Measurements from ENCODE around the gene ZNF687. TPM values are rescaled to one million over a fixed set of nuclear protein-coding genes. Genes with fewer than 3 reads are reported as not detected.

ZNF687 gene
- total RNA-seq, 4 donors from 2014 or later = 23.6 to 36.8 (median 29.7) TPM

- no peaks in the 10 kb centered on the region for H3K27me3 ChIP-seq
- H3K9me3 ChIP-seq = no peaks in the 10 kb centered on the region
- H3K4me1 ChIP-seq = peaks cover 49% of the 10 kb centered on the region
- DNase-seq (ENCODE audit: low spot score in 2 of 2) = no peak
- 84% methylated on average over 7 of the region's 7 CpGs for WGBS
- H3K27ac ChIP-seq = no peak overlapping the region
- H3K4me3 ChIP-seq = no peak overlapping the region
- H3K36me3 ChIP-seq = peaks cover 24% of the 10 kb centered on the region
- TF ChIP-seq EP300 (IDR thresholded peaks at IDR 0.05) (no peak), POLR2A (IDR thresholded peaks at IDR 0.05) (no peak), POLR2AphosphoS5 (IDR thresholded peaks at IDR 0.05) (no peak)
- TF ChIP-seq, protein P1, sequence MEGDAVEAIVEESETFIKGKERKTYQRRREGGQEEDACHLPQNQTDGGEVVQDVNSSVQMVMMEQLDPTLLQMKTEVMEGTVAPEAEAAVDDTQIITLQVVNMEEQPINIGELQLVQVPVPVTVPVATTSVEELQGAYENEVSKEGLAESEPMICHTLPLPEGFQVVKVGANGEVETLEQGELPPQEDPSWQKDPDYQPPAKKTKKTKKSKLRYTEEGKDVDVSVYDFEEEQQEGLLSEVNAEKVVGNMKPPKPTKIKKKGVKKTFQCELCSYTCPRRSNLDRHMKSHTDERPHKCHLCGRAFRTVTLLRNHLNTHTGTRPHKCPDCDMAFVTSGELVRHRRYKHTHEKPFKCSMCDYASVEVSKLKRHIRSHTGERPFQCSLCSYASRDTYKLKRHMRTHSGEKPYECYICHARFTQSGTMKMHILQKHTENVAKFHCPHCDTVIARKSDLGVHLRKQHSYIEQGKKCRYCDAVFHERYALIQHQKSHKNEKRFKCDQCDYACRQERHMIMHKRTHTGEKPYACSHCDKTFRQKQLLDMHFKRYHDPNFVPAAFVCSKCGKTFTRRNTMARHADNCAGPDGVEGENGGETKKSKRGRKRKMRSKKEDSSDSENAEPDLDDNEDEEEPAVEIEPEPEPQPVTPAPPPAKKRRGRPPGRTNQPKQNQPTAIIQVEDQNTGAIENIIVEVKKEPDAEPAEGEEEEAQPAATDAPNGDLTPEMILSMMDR (IDR thresholded peaks at IDR 0.05) = no peak
These were observed 43.1 kb downstream of the ZNF687 start for GRCh38 chr1:151325231-151325630.

DNA sequence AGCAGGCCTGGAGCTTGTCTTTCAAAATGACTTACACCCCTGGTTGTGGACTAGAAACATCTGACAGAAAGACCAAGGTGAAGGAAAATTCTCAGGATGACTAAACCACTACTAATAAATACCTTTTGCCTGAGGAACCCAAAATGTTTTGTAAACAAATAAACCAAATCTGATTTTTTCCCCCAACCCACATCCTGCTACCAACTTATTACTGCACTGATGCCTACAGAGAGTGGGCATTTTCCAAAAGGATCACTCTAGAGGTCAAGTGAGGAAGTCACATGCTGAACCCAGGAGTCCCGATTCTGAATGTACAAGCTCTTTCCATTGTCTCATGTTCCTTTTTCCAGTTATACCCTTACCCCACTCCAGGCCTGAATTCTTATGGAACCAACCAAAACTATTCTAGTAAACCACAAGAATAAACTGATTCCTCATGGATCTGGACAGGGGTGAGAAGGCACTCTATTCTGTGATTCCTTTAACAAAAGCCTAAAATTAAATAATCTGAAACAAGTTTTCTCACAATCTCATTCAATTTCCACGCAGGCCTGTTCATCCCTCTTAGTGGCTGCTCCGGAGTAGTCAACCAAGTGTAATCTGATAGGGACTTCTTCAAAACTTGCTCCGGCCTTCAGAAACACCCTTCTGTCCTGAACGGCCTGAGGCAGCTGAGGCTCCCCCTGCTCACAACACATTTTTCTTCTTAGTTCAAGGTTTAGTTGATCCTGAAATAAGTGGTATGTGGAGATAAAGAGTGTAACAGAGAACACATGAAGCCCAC, 43.7 kb downstream of the ZNF687 start:
- Histone ChIP-seq H3K4me1 (peaks cover 43% of the 10 kb centered on the region), H3K27ac (peak overlapping the region; percentile 97), H3K4me3 (peak overlapping the region; percentile 86), H3K9me3 (no peaks in the 10 kb centered on the region), H3K27me3 (no peaks in the 10 kb centered on the region), H3K36me3 (peaks cover 22% of the 10 kb centered on the region)
- TF ChIP-seq POLR2AphosphoS5 (IDR thresholded peaks at IDR 0.05) = no peak
- TF ChIP-seq, protein P1 (IDR thresholded peaks at IDR 0.05) = no peak
- WGBS = 16% methylated on average over 5 of the region's 5 CpGs
- DNase-seq (ENCODE audit: low spot score in 2 of 2) = no peak

GRCh38 chr1:151326619-151327222, 44.6 kb downstream of the ZNF687 start:
- Histone ChIP-seq H3K4me1 (peaks cover 42% of the 10 kb centered on the region), H3K4me3 (peak overlapping the region; percentile 86), H3K27me3 (no peaks in the 10 kb centered on the region), H3K27ac (peak overlapping the region; percentile 97), H3K9me3 (no peaks in the 10 kb centered on the region), H3K36me3 (peaks cover 16% of the 10 kb centered on the region)
- WGBS = under 1% methylated on average over 12 of the region's 12 CpGs
- DNase-seq (ENCODE audit: low spot score in 2 of 2) = peak in 1 of 2 donors; percentile 83
- TF ChIP-seq POLR2AphosphoS5 (IDR thresholded peaks at IDR 0.05) = no peak
- TF ChIP-seq EP300 (IDR thresholded peaks at IDR 0.05) = no peak
- TF ChIP-seq, protein P1 (IDR thresholded peaks at IDR 0.05) = no peak
- TF ChIP-seq POLR2A (IDR thresholded peaks at IDR 0.05) = no peak

DNA sequence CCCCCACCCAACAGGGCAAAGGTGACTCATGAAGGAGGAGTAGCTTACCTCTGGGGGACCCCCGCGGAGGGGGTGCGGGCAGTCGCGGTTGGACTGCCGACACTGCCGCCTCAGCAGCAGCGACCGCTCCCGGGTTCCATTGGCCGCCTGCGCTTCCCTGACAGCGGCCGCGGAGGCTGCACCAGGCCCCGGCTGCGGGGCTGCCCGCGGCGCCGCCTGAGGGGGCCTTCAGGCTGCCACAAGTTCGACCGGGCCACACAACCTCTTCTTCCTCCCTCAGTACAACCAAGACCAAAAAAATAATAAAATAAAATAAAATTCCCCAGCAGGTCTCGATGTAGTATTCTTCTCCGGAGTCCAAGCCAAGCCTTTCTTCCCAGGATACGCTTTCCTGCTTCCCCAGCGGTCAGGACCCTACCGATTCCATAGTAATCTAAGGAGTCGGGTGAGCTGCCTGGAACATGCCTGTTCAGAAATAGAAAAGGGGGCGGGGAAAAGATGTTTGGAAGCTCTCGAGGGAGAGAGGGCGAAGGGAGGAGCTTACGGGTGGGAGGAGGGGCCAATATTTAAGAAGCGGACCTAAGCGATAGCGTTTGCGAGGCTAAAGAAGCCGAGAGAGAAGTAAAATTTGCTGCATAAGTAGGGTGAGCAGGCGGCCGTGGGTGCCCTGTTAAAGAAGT, 45.3 kb downstream of the ZNF687 start, which contains the start of gene PI4KB:
TSS of gene PI4KB (minus strand) at position 194 of the 680 bp plus-strand sequence. CDS start 10,935 bp downstream, outside the sequence.
- Histone ChIP-seq H3K27me3 (no peaks in the 10 kb centered on the region), H3K27ac (peak within 1 kb of the TSS; percentile 97), H3K4me3 (peak within 1 kb of the TSS; percentile 86), H3K36me3 (peaks cover 13% of the 10 kb centered on the region), H3K4me1 (peaks cover 38% of the 10 kb centered on the region), H3K9me3 (no peaks in the 10 kb centered on the region)
- WGBS = under 1% methylated on average over 33 of the region's 40 CpGs
- DNase-seq (ENCODE audit: low spot score in 2 of 2) = peak; percentile 91 to 93
- peak in 1 of 2 donors; percentile 27 for TF ChIP-seq POLR2A (IDR thresholded peaks at IDR 0.05)
- no peak for TF ChIP-seq EP300 (IDR thresholded peaks at IDR 0.05)

DNA sequence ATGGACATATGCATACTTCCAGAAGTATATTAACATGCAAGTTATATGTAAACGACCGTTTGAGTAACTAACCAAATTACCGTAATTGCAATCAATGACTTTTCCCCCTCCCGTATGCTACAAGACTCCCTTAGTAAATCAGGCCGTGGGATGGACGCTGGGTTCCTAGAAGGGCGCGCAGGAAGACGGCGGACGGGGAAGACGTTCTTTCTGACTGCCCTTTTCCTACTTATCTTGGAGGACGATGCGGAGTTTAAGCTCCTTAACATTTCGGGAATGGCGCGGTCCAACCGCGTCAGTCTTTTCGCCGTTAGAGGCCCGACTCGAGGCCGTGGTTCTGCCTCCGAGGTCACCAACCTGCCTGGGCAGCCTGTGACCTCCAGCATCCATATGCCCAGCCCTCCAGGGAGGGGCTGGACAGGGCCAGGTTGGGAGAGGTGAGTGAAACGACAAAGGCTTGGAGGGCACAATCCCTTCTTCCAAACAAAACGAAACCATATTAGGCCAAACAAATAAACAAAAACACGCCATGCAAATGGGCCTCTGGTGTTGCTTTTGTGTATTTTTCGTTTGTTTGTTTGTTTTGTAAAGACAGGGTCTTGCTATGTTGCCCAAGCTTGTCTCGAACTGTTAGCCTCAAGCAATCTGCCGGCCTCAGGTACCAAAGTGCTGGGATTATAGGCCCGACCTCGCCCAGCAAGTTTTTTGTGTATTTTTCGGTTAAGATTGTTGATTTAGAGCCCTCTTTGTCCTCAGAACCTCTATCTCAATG, 46.0 kb downstream of the ZNF687 start:
- Histone ChIP-seq H3K9me3 (no peaks in the 10 kb centered on the region), H3K36me3 (peaks cover 9% of the 10 kb centered on the region), H3K27ac (peak overlapping the region; percentile 97), H3K4me3 (peak overlapping the region; percentile 86), H3K4me1 (peaks cover 38% of the 10 kb centered on the region), H3K27me3 (no peaks in the 10 kb centered on the region)
- TF ChIP-seq POLR2A (IDR thresholded peaks at IDR 0.05) (no peak), POLR2AphosphoS5 (IDR thresholded peaks at IDR 0.05) (no peak), EP300 (IDR thresholded peaks at IDR 0.05) (no peak)
- TF ChIP-seq, protein P1 (IDR thresholded peaks at IDR 0.05) = no peak
- DNase-seq (ENCODE audit: low spot score in 2 of 2) = no peak
- 25% methylated on average over 15 of the region's 34 CpGs for WGBS
